NCI-H1694 (cell line): ENCODE results near the gene ZNF202.

Experiments
- DNase-seq: peaks from one replicate; lab custom pipeline; 2025; lab: John Stamatoyannopoulos, UW

ZNF202 gene

DNA sequence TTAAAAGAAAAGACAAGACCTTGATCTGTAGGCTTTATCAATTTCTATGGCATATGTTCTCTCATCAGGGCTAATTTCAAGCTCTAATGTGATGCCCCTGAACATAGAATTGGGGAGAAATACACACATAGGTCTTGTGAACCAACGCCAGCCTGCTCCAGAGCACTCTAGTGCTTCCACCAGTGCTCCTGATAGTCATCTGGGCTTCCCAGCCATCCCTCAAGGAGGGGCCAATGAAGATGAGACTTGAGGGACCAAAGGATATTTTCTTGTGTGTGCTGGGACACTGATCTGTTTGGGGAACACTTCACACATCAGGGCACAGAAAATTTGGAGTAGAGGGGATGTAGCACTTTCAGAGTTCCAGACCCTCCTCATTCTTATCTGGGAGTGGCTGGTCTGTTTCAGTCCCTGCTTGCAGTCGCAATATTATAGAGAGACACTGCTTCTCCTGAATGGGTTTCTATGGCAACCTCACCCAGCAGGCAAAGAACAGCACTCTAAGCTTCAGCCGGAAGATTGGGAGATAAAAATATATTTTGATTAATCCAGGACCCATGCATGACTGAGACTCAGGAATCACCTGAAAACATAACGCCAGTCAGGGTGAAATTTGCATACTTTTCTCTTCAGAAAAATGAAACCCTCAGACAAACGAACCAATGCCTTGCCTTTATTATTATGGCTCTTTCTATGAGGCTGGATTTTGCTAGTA is 58.6 kb downstream of the ZNF202 start:
- DNase-seq, result no peak

DNA sequence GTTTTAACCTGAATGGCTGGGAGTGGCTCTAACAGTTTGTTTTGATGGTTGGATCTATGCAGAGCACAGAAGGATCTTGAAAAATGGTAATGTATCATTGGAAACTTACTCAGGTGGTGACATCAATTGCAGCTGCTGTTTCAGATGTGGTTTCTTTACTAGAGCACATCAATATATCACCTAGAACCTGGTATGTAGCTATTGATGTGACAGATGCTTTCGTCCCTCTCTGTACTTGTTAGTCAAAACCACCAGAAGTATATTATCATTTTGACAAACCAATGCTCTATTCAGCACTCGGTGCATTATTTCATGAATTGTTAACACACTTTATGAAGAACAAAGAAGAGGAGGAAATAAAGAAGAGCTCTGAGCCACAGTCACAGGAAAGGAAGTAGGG is 60.4 kb downstream of the ZNF202 start:
- no peak for DNase-seq

DNA sequence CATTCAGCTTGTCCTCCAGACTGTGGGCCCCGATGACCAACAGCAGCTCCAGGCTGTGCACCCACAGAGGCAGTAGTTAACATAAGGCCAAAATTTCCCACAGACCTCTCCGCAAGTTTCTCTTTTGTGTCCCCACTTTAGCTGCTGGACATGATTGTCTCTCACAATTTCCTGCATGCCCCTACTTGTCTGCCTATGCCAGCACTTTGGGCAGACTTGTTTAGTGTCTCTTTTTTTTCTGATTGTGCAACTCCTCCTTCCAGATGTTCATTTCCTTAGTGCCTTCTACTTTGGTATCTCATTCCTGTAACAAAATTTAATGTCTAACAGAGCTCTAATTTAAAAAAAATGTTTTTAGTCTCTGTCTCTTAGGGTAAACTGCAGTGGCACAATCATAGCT is 63.2 kb downstream of the ZNF202 start:
- no peak for DNase-seq

DNA sequence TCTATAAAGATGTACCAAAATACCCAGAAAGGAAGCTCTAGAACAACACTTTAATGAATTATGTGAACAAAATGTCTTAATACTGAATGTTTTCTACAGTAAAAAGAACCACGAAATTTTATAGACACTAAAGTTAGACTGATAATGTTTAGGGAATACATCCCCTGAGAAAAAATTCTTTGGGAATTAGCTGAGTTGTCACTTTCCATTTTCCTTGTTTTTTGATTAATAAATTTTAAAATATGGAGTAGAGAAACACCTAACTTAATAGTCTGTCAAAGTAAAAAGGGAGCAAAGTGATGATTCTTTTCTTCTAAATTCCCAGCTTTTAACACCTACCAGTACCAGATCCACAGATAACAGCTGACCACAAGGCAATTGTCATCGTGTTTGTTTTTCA is 64.0 kb downstream of the ZNF202 start:
- no peak for DNase-seq

DNA sequence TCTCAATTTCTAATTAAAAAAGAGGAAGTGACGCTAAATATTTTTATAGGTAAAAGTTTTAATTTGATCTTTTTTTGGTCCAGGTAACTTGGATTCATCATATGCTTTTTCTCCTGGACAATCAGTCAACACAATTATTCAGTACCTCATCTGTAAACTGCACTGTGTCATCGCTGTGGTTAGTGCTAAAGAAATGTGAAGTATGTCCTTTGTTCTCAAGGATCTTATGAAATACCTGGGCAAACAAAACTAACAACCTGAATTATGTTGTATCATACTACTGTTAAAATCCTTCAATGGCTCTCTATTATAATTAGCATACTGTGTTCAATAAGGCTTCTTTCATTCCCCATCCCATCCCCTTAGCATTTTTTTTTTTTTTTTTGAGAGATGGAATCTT is 67.2 kb downstream of the ZNF202 start:
- DNase-seq, result no peak
